ENCODE results near the gene CD226.
"Not testable (repeated sequence)": the region's sequence is repeated elsewhere in the genome, so short reads cannot be mapped to it uniquely, and the experiment has no call there.

The CD226 gene

GRCh38 chr18:69956665-69957620 lies 9.3 kb upstream of the CD226 start:
- DNase-seq (ENCODE audit: extremely low read depth in 1 of 2, low read depth in 1 of 2), result no peak

- DNase-seq (ENCODE audit: extremely low read depth in 1 of 2, low read depth in 1 of 2), result no peak
Observed at GRCh38 chr18:69956057-69956456, 8.4 kb upstream of the CD226 start.

GRCh38 chr18:69954719-69955480 lies 7.2 kb upstream of the CD226 start:
- DNase-seq (ENCODE audit: extremely low read depth in 1 of 2, low read depth in 1 of 2), result no peak

- DNase-seq (ENCODE audit: extremely low read depth in 1 of 2, low read depth in 1 of 2), result no peak
Observed at GRCh38 chr18:69953191-69953590, 5.5 kb upstream of the CD226 start.

GRCh38 chr18:69951182-69951581 lies 3.5 kb upstream of the CD226 start:
- no peak for DNase-seq (ENCODE audit: extremely low read depth in 1 of 2, low read depth in 1 of 2)

- no peak for DNase-seq (ENCODE audit: extremely low read depth in 1 of 2, low read depth in 1 of 2)
Observed at GRCh38 chr18:69949538-69949936, 1.9 kb upstream of the CD226 start.

GRCh38 chr18:69948919-69949537 lies 1.4 kb upstream of the CD226 start:
- no peak for DNase-seq (ENCODE audit: extremely low read depth in 1 of 2, low read depth in 1 of 2)

- no peak for DNase-seq (ENCODE audit: extremely low read depth in 1 of 2, low read depth in 1 of 2)
Observed at GRCh38 chr18:69948256-69948655, 583 bp upstream of the CD226 start.

- DNase-seq (ENCODE audit: extremely low read depth in 1 of 2, low read depth in 1 of 2), result no peak
Observed at GRCh38 chr18:69946608-69947155, 991 bp downstream of the CD226 start.

GRCh38 chr18:69945220-69946114 lies 2.2 kb downstream of the CD226 start:
- no peak for DNase-seq (ENCODE audit: extremely low read depth in 1 of 2, low read depth in 1 of 2)

- DNase-seq (ENCODE audit: extremely low read depth in 1 of 2, low read depth in 1 of 2), result no peak
Observed at GRCh38 chr18:69944436-69944835, 3.2 kb downstream of the CD226 start.

GRCh38 chr18:69943021-69943420 lies 4.7 kb downstream of the CD226 start:
- no peak for DNase-seq (ENCODE audit: extremely low read depth in 1 of 2, low read depth in 1 of 2)

GRCh38 chr18:69941183-69941582 lies 6.5 kb downstream of the CD226 start:
- DNase-seq (ENCODE audit: extremely low read depth in 1 of 2, low read depth in 1 of 2), result no peak

- not testable (repeated sequence) for DNase-seq (ENCODE audit: extremely low read depth in 1 of 2, low read depth in 1 of 2)
Observed at GRCh38 chr18:69939812-69940211, 7.9 kb downstream of the CD226 start.

- no peak for DNase-seq (ENCODE audit: extremely low read depth in 1 of 2, low read depth in 1 of 2)
Observed at GRCh38 chr18:69936191-69936558, 11.5 kb downstream of the CD226 start.

GRCh38 chr18:69935319-69936190 lies 12.1 kb downstream of the CD226 start:
- peak; percentile 61 for DNase-seq (ENCODE audit: extremely low read depth in 1 of 2, low read depth in 1 of 2)

GRCh38 chr18:69934601-69935265 lies 12.9 kb downstream of the CD226 start:
- no peak for DNase-seq (ENCODE audit: extremely low read depth in 1 of 2, low read depth in 1 of 2)

- DNase-seq (ENCODE audit: extremely low read depth in 1 of 2, low read depth in 1 of 2), result no peak
Observed at GRCh38 chr18:69929041-69929774, 18.5 kb downstream of the CD226 start.
